ENCODE measurements around the gene OR1B1.
"Not testable (repeated sequence)": the region's sequence is repeated elsewhere in the genome, so short reads cannot be mapped to it uniquely, and the experiment has no call there.

Gene OR1B1

DNA sequence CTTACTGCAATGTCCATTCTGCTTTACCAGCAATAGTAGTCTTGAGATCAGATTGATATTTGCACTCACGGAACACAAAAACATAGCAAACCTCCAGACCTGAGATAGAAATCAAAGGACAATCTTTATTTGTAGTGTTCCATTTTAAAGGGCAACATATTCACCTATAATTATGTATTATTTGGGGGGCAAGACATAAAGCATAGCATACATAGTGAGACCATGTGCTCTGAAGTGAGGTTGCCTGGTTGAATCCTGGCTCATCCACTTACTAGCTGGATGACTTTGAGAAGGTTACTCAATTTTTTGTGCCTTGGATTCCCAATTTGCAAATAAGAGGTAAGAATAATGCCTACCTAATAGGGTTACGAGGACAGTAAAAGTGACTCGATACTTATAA lies at the start of gene OR1B1:
Gene OR1B1, minus strand, starts transcription at position 101 of the 400 bp plus-strand sequence.
- no peak for DNase-seq

DNA sequence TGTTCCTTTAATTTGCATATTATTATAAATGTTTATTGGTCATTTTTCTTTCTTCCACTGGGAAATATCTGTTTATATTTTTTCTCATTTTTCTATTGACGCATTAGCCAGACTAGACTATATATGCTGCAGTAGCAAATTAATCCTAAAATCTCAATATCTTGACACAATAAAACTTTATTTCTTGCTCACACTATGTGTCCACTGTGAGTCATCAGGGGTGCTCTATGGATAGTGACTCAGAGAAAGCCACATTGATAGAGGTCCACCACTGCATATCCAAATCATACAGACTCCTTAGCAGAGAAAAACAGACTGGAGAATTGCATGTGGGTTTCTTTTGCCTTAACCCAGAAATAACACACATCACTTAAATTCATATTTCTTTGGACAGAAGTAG lies 38.3 kb upstream of the OR1B1 start:
- DNase-seq: no peak

DNA sequence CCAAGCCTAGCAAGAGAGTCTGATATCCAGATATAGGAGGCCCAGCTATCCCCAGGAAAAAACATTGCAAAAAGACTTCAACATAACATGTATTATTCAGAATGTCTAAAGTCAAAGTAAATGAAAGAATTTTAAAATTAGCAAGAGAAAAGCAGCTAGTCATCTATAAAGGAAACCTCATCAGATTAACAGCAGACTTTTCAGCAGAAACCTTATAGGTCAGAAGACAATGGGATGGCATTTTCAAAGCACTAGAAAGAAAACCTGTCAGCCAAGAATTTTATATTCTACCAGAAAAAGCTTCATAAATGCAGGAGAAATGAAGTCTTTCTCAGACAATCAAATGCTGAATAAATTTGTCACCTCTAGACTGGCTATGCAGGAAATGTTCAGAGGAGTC lies 27.4 kb upstream of the OR1B1 start:
- DNase-seq: no peak

DNA sequence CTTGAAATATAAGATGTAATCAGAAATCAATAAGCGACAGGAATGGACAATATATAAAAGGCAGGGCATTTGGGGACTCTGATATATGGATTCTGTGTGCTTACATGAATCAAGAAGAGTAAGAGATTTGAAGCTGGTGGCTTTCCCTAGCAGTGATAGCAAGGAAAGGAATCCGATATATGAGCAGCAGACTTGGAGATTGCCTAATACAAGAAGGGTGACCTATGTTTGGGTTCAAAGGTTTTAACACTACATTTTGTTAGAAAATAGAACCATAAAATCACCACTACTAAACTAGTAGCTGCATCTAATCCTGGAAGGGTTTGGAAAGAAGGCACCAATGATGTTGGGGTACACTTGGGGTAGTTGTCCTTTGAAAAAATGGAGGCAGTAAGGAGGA lies 15.1 kb upstream of the OR1B1 start:
- DNase-seq: no peak

DNA sequence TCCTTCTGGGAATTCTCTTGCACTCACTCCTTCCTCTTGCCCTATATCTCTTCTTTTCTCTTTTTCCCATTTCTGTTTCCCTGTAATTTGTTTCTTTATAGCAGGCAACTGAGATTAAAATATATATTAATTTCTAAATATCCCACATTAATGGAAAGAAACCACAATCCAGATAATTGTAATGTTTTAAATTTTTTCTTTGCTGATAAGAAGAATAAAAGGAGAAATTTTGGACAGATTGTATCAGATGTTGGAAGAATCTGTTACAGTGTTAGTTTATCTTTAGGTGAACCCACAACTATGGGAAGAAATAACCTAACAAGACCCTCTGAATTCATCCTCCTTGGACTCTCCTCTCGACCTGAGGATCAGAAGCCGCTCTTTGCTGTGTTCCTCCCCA lies 4.0 kb upstream of the OR1B1 start, which contains the start of gene OR1L1:
Gene OR1L1, plus strand, starts transcription at position 301 of the 400 bp plus-strand sequence. Its CDS starts 0 bp downstream, at position 301.
- no peak for DNase-seq

DNA sequence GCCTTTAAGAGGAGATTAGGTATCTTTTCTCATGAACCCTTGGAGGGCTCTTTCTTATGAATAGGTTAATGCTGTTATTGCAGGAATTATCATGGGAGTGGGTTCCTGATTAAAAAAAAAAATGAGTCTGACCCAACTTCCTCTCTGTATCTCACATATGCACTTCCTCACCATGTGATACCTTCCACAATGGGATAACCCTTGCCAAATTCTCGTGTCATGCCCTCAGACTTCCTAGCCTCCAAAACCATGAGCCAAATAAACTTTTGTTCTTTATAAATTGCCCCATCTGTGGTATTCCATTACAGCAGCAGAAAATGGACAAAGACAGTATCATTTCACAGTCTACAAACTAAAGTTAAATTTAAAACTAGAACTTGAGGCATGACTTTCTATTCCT lies 1.0 kb downstream of the OR1B1 start:
- no peak for DNase-seq

DNA sequence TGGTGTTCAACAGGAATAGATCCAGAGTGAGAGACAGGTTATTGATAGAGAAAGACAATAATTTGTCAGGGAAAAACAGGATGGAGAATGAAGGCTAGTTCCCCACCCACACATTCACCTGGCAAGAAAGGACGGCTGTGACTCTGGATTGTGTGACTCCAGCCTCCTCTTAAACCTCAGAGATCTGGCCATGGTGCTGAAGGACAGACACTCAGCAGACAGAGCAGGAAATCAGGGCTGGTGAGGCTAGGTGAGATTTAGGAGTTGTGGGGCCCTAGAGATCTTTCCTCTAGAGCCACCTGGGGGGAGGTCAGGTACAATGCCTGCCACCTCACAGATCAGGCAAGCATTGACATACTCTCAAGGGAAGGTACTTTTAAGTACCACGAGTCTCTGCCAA lies 15.2 kb downstream of the OR1B1 start:
- no peak for DNase-seq

DNA sequence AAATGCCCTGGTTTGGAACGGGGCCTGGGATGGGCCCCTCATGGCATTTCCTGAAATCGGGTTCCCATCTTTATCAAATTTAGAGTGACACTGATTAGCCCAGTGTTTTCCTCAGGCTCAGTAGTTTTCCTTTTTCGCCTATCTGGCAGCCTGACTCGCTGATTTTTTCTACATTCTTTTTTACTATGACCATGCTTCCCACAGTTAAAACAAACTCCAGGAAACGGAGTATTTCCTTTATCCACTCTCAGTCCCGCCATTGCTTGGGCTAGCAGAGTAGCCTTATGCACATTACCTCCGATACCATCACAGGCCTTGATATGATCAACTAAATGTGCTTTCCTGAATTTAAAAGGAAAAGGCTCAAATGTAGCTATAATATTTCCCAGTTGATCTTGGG lies 37.4 kb downstream of the OR1B1 start:
- no peak for DNase-seq

DNA sequence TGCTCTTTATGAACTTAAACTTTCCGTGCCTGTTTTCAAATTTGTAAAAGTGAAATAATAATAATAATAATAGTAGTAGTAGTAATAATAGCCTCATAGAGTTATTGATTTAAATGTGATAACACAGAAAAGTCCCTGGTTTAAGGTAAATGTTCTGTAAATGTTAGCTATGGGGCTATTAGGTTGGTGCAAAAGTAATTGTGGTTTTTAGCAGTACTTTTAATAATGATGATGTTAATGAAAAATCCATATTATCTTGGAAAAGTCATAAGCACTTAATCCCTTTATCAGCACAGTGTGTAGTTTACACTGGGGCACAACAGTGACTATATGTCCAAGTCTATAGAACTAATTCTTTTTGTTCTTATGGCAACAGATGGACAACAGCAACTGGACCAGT lies 43.1 kb downstream of the OR1B1 start, which contains the start of gene OR1Q1:
Gene OR1Q1, plus strand, starts transcription at position 377 of the 400 bp plus-strand sequence. Its CDS starts 0 bp downstream, at position 377.
- no peak for DNase-seq

DNA sequence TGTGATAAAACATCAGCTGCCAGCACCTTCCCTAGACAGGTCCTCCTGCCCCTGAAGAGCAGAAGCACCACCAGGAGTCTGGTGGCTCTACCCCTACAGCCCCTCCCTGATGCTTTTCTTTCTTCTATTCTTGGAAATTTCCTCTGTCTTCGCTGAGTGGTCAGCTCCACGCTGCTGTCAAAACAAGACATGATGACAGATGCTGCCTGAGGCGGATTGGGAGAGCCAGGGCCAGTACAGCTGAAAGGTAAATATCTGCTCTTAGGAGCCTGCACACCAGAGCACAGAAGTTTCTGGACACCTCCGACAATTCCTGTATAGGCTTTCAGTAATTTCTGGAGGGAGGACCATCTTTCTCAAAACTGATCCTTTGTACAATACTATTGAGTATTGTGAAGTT lies 47.6 kb downstream of the OR1B1 start:
- no peak for DNase-seq

DNA sequence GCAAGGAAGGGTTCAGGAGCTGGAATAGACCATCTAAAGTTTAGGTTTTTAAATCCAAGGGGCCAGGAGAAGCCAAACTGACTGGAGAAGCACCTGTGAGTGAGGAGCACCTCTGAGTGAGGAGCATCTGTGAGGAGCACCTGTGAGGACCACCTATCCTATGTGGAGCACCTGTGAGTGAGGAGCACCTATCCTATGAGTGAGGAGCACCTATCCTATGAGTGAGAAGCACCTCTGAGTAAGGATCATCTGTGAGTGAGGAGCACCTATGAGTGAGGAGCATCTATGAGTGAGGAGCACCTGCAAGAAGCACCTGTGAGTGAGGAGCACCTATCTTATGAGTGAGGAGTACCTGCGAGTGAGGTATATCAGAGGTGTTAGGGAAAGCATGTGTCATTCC lies 50.8 kb downstream of the OR1B1 start:
- DNase-seq: no peak

DNA sequence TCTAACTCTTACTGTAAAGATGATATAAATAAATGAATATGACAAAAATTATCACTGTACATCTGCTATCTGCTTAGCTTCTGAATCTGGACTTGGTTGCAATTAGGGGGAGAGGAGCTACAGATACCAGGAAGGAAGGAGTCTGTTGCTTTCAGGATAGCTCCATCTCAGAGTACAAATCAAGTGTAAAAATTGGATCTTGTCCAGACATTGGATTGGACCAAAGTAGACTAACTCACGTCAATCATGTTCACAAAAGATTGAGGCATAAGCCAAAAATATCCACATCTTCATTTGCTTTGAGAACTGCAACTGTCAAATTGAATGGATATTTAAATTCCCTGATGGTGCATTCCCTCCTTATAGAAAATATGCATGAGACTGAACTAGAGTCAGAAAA lies 51.7 kb downstream of the OR1B1 start:
- no peak for DNase-seq

DNA sequence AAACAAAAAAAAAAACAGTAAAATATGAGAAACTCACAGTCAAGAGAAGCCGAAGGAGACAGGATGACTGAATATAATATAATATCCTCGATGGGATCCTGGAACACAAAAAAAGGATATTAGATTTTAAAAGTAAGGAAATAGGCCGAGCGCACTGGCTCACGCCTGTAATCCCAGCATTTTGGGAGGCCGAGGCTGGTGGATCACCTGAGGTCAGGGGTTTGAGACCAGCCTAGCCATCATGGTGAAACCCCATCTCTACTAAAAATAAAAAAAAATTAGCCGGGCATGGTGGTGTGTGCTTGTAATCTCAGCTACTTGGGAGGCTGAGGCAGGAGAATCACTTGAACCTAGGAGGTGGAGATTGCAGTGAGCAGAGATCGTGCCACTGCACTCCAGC lies 74.1 kb downstream of the OR1B1 start, which contains the start of gene OR1L8:
Gene OR1L8, minus strand, starts transcription at position 101 of the 400 bp plus-strand sequence. CDS start 14,907 bp downstream, outside the sequence.
- not testable (repeated sequence) for DNase-seq

DNA sequence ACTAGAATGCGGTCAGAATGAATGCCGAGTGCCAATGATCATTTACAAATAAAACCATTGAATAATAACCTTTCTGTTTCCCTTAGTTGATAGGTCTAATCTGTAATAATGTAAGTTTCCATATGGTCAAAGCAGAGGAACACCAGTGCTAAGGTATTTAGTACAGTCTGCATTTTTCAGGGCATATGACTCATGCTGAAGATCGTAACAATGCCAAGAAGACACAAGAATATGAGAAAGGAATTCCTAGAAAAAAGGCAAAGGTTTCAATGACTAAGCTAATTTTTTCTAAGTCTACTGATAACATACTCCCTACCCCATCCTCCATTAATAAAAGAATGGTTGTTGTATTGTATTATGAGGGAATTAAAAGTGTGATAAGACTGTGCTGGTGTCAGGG lies 77.1 kb downstream of the OR1B1 start:
- no peak for DNase-seq

DNA sequence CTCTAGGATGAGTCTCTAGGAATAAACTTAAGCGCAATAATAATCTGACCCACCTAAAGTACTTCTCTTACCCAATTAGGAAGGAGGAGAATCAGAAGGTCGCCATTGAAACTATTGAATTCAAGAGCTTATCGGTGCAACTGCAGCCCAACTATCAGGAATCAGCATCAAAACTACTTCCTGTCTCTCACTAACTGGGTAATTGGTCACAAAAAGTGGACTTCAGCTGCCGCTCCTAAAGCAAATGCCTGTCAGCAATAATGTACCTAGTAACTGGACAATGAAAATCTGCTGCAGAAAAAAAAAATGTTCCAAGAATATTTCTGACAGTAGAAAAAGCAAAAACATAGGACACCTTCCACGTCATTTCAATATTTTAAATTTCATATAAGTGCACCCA lies 77.6 kb downstream of the OR1B1 start:
- DNase-seq: no peak
